Liver (tissue), 3 donors: ENCODE results near the gene SURF1.

ENCODE experiments used
- CTCF ChIP-seq: fragments of 150-350 bp; IDR thresholded peaks from 2 replicates; pipeline ENCODE4 v1.5.1; 2017; ENCODE audit warnings: improper control_type of control experiment, low read depth, low read length; ENCODE audit not compliant: missing input control
- FOXA1 ChIP-seq: IDR thresholded peaks from 2 replicates; pipeline ENCODE4 v1.6.1; 2016; ENCODE audit warnings: antibody characterized with exemption
- HNF4A ChIP-seq, 2 donors: conservative IDR thresholded peaks; 2 replicates each; pipeline ENCODE4 v1.6.1; 2016; ENCODE audit warnings: antibody characterized with exemption in 2 of 2, mild to moderate bottlenecking in 2 of 2
- JUND ChIP-seq, 2 donors: IDR thresholded peaks; 2 replicates each; pipeline ENCODE4 v1.6.1; 2016; ENCODE audit warnings: antibody characterized with exemption in 2 of 2
- MAX ChIP-seq: IDR thresholded peaks from 2 replicates; pipeline ENCODE4 v1.6.1; 2016; ENCODE audit warnings: antibody characterized with exemption
- RAD21 ChIP-seq, 2 donors: IDR thresholded peaks; 2 replicates each; pipeline ENCODE4 v1.6.1; 2016; ENCODE audit warnings: antibody characterized with exemption in 2 of 2, mild to moderate bottlenecking in 2 of 2
- REST ChIP-seq: IDR thresholded peaks from 2 replicates; pipeline ENCODE4 v1.6.1; 2016; ENCODE audit warnings: antibody characterized with exemption, mild to moderate bottlenecking
- RXRA ChIP-seq, 2 donors: IDR thresholded peaks; 2 replicates each; pipeline ENCODE4 v1.6.1; 2017 to 2018; ENCODE audit warnings: antibody characterized with exemption in 2 of 2, mild to moderate bottlenecking in 1 of 2
- SP1 ChIP-seq: IDR thresholded peaks from 2 replicates; pipeline ENCODE4 v1.6.1; 2018; ENCODE audit warnings: antibody characterized with exemption, mild to moderate bottlenecking
- TAF1 ChIP-seq: conservative IDR thresholded peaks from 2 replicates; pipeline ENCODE4 v1.6.1; 2016; ENCODE audit warnings: antibody characterized with exemption, mild to moderate bottlenecking
- ZBTB33 ChIP-seq: IDR thresholded peaks from 2 replicates; pipeline ENCODE4 v1.6.1; 2016; ENCODE audit warnings: antibody characterized with exemption
- donor health status: healthy.
- donor health status: healthy.

GRCh38 chr9:133384736-133385321, 28.5 kb upstream of the SURF1 start:
- TF ChIP-seq RXRA (IDR thresholded peaks at IDR 0.05) (no peak), CTCF (no peak), TAF1 (no peak), HNF4A (conservative IDR thresholded peaks at IDR 0.05) (no peak), ZBTB33 (no peak), RAD21 (IDR thresholded peaks at IDR 0.05) (no peak), JUND (IDR thresholded peaks at IDR 0.05) (no peak), MAX (no peak), SP1 (no peak), REST (no peak), FOXA1 (no peak)
